ENCODE measurements around the gene LRRC75B. TPM values are rescaled to one million over a fixed set of nuclear protein-coding genes. Genes with fewer than 3 reads are reported as not detected.

LRRC75B gene
- total RNA-seq, 1 experiment from 2014 or later = 2.2 TPM

- intact Hi-C loops (cut with micrococcal nuclease; ENCODE audit: unreplicated experiment) = no loop called here
- DNase-seq = no peak
- POLR2A ChIA-PET (ENCODE audit: unreplicated experiment) = no interaction called here
- no peaks in the 10 kb centered on the region for H3K9me3 ChIP-seq (ENCODE audit: insufficient read depth, low read depth)
- no peaks in the 10 kb centered on the region for H3K27me3 ChIP-seq (ENCODE audit: insufficient read depth, low read depth)
- no peak for TF ChIP-seq EZH2 (IDR thresholded peaks at IDR 0.05; ENCODE audit: low read depth)
- TF ChIP-seq, protein P1, sequence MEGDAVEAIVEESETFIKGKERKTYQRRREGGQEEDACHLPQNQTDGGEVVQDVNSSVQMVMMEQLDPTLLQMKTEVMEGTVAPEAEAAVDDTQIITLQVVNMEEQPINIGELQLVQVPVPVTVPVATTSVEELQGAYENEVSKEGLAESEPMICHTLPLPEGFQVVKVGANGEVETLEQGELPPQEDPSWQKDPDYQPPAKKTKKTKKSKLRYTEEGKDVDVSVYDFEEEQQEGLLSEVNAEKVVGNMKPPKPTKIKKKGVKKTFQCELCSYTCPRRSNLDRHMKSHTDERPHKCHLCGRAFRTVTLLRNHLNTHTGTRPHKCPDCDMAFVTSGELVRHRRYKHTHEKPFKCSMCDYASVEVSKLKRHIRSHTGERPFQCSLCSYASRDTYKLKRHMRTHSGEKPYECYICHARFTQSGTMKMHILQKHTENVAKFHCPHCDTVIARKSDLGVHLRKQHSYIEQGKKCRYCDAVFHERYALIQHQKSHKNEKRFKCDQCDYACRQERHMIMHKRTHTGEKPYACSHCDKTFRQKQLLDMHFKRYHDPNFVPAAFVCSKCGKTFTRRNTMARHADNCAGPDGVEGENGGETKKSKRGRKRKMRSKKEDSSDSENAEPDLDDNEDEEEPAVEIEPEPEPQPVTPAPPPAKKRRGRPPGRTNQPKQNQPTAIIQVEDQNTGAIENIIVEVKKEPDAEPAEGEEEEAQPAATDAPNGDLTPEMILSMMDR (conservative IDR thresholded peaks at IDR 0.05) = no peak
- no peak overlapping the region for H3K4me3 ChIP-seq
- H3K4me1 ChIP-seq (replicated peaks; ENCODE audit: insufficient read depth) = no peaks in the 10 kb centered on the region
- H2AFZ ChIP-seq = no peak overlapping the region
- CTCF ChIA-PET = no interaction called here
- no peak overlapping the region for H3K4me2 ChIP-seq
- H3K27ac ChIP-seq = no peak overlapping the region
- no peaks in the 10 kb centered on the region for H3K79me2 ChIP-seq (ENCODE audit: low read depth)
- 0 out of 2 replicates have a peak, but pooled peaks cover 3% of the 10 kb centered on the region for H3F3A ChIP-seq (ENCODE audit: insufficient read depth, low read depth)
- H4K20me1 ChIP-seq (ENCODE audit: insufficient read depth) = no peaks in the 10 kb centered on the region
- BruUV-seq (replicated peaks) = TSS peak; percentile 26
- no peaks in the 10 kb centered on the region for H3K9me2 ChIP-seq (ENCODE audit: insufficient read depth)
- peaks cover 5% of the 10 kb centered on the region; the same call in 1 of the 2 replicates for H3K36me3 ChIP-seq (ENCODE audit: low read depth)
Measured at GRCh38 chr22:24540470-24540869, 52.4 kb downstream of the LRRC75B start.

DNA sequence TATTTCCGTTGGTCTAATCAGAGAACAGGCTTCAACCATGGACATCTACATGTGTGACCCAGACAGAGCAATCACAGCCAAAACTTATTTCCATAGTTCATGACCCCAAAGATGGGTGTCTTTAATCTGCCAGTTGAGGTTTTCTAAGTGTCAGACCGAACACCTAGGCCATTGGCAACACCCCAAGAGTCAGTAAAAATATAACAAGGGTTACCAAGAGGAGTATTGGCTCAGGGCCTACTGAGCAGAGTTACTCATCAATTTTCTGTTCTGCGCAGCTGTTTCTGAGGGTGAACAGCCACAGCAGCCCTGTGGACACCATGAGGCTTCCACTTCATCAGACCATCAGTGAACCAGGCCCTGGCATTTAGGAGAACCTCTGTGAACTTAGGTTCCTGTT lies 56.8 kb downstream of the LRRC75B start:
- no peaks in the 10 kb centered on the region for H4K20me1 ChIP-seq (ENCODE audit: insufficient read depth)
- CTCF ChIA-PET = interaction anchor here (0.6 kb wide), 1 partner anchor 11 kb away, joined by 3 read pairs; no protein-coding TSS in a partner anchor
- no peaks in the 10 kb centered on the region for H3K79me2 ChIP-seq (ENCODE audit: low read depth)
- DNase-seq = no peak
- H3K9me2 ChIP-seq (ENCODE audit: insufficient read depth) = no peaks in the 10 kb centered on the region
- H2AFZ ChIP-seq = no peak overlapping the region
- H3K27ac ChIP-seq = no peak overlapping the region
- no peaks in the 10 kb centered on the region for H3K27me3 ChIP-seq (ENCODE audit: insufficient read depth, low read depth)
- BruUV-seq (replicated peaks) = no TSS peak
- TF ChIP-seq, protein P1 (conservative IDR thresholded peaks at IDR 0.05) = no peak
- H3K36me3 ChIP-seq (ENCODE audit: low read depth) = no peaks in the 10 kb centered on the region
- no peak overlapping the region for H3K4me2 ChIP-seq
- peaks cover 27% of the 10 kb centered on the region for H3F3A ChIP-seq (ENCODE audit: insufficient read depth, low read depth)
- POLR2A ChIA-PET (ENCODE audit: unreplicated experiment) = no interaction called here
- no peaks in the 10 kb centered on the region for H3K9me3 ChIP-seq (ENCODE audit: insufficient read depth, low read depth)
- H3K4me1 ChIP-seq (replicated peaks; ENCODE audit: insufficient read depth) = peaks cover 34% of the 10 kb centered on the region
- intact Hi-C loops (cut with micrococcal nuclease; ENCODE audit: unreplicated experiment) = no loop called here
- no peak overlapping the region for H3K4me3 ChIP-seq

Other genes starting within 250 kb of the LRRC75B start
- gene ADORA2A, start 165.5 kb downstream of the LRRC75B start, total RNA-seq (2021) = 1.8 and 2.6 TPM in 2 replicates
- gene UPB1, start 97.7 kb downstream of the LRRC75B start, total RNA-seq (2021) = 0.17 and 0.80 TPM in 2 replicates
- 69.1 and 80.2 TPM in 2 replicates for gene GUCD1, start 37.9 kb downstream of the LRRC75B start, total RNA-seq (2021)
- gene SNRPD3, start 37.1 kb downstream of the LRRC75B start, total RNA-seq (2021) = 77.1 and 117 TPM in 2 replicates
- 7.4 and 10.2 TPM in 2 replicates for gene GGT1, start 10.1 kb upstream of the LRRC75B start, total RNA-seq (2021)
- gene PIWIL3, start 181.6 kb upstream of the LRRC75B start, total RNA-seq (2021) = not detected in 2 replicates
- 0.08 and 0.48 TPM in 2 replicates for gene SGSM1, start 213.1 kb upstream of the LRRC75B start, total RNA-seq (2021)